Breast epithelium (tissue), 3 donors: ENCODE data around the gene ZNF19.

Experiments used
- POLR2A ChIP-seq: fragments of 450-650 bp; IDR thresholded peaks from one replicate; pipeline ENCODE4 v1.6.1; 2016; ENCODE audit warnings: antibody characterized with exemption, mild to moderate bottlenecking, moderate library complexity
- POLR2AphosphoS5 ChIP-seq, 3 donors: sonication (generic); formaldehyde crosslinking; IDR thresholded peaks; one replicate each; pipeline ENCODE4 v1.6.1; 2017; ENCODE audit warnings: antibody characterized with exemption in 3 of 3
- TF ChIP-seq, protein P1 (sequence below), 3 donors: fragments of 450-650 bp; IDR thresholded peaks; one replicate each; pipeline ENCODE4 v1.5.1; 2016 to 2017; ENCODE audit warnings: antibody characterized with exemption in 3 of 3, mild to moderate bottlenecking in 3 of 3, moderate library complexity in 3 of 3

DNA sequence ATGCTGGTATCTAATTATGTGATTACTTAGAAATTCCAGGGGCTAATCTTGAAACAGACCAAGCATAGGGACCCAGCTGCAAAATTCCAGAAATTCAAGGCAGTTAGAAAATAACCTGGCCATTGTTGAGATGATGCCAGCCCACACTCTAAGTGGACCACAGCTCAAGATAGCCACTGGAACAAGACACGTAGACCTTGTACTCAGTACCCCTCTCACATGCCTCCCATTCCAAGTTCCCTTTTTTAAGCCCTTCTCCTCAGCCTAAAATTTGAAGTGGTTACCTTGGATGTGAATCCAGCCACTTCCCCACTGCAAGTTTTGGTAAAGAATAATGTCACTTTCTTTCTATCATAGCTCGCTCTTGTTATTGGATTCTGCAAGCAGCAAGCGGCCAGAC is 4.1 kb upstream of the ZNF19 start:
- TF ChIP-seq, protein P1, sequence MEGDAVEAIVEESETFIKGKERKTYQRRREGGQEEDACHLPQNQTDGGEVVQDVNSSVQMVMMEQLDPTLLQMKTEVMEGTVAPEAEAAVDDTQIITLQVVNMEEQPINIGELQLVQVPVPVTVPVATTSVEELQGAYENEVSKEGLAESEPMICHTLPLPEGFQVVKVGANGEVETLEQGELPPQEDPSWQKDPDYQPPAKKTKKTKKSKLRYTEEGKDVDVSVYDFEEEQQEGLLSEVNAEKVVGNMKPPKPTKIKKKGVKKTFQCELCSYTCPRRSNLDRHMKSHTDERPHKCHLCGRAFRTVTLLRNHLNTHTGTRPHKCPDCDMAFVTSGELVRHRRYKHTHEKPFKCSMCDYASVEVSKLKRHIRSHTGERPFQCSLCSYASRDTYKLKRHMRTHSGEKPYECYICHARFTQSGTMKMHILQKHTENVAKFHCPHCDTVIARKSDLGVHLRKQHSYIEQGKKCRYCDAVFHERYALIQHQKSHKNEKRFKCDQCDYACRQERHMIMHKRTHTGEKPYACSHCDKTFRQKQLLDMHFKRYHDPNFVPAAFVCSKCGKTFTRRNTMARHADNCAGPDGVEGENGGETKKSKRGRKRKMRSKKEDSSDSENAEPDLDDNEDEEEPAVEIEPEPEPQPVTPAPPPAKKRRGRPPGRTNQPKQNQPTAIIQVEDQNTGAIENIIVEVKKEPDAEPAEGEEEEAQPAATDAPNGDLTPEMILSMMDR (IDR thresholded peaks at IDR 0.05), result no peak
- TF ChIP-seq POLR2A (no peak), POLR2AphosphoS5 (IDR thresholded peaks at IDR 0.05) (no peak)
